ENCODE measurements around the gene CENPI. TPM values are rescaled to one million over a fixed set of nuclear protein-coding genes. Genes with fewer than 3 reads are reported as not detected.
A peak's percentile ranks its signal among the peaks of the same experiment; 100 is the strongest.
"Not testable (repeated sequence)": the region's sequence is repeated elsewhere in the genome, so short reads cannot be mapped to it uniquely, and the experiment has no call there.

Gene CENPI
- total RNA-seq: 1.3 TPM

DNA sequence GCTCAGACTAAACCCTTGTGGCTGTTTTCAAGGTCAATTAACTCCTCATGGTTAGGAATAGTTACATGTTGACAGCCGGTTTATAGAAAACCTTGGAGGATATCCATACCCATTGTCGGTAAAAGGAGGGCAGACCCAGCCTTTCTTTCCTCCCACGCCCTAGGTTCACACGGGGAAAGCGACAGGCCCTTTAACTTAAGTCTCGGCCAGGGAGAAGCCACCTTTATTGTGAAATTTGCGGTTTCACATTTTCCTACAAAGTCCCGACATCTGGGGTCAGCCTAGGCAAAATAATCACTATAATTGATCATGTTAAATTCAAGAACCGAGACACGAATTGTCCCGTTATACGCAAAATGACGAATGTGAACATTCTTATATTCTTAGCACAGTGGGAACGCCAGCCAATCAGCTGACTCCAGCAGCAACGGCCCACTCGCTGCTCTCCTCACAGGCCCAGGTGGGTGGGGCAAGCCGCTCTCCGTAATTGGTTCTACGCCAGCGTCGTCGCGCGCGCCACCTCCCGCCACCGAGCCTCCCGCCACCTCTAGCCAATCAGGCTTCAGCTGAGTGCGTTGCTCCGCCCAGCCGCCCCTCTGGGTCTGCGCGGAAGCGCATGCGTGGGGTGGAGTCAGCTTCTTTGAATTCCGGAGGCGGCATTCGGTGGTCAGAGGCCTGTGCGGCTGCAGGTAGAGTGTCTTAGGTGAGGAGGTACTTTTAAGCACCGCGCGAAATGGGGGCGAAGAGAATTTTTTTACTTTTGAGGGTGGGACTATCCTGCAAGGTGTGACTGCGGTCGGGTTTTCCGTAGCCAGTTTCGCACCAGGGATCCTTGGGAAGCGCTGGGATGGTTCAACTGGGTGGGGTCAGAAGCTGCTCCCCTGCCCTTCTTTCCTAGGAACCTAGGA lies at the start of gene CENPI:
Gene CENPI, plus strand, starts transcription at position 659 of the 908 bp plus-strand sequence. CDS start 2,867 bp downstream, outside the sequence.
- peak; percentile 94 for DNase-seq (ENCODE audit: low spot score)

DNA sequence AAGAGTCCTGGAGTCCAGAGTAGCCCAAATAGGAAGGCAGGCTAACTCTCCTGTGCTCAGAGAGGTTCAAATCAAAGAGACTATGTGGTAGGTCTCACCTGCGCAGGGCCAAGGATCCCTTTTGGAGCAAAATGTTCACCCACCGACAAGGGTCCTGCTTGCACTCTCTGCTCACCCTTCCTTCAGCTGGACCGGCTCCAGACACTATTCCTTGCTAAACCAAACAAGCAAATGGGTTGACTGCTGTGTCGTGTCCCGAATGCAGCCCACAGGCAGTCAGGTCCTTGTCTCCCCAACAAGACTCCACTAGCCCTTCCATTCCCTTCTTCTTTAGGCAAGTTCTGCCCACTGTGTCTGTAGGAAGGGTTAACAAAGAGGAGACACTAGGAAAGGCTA lies 46.9 kb upstream of the CENPI start:
- no peak for DNase-seq (ENCODE audit: low spot score)

GRCh38 chrX:101051549-101052302 lies 46.3 kb upstream of the CENPI start, which contains the start of gene TRMT2B:
TRMT2B (minus strand) TSS chrX:101052111; CDS start chrX:101042289, 9,822 bp downstream.
- peak; percentile 76 for DNase-seq (ENCODE audit: low spot score)

- not testable (repeated sequence) for DNase-seq (ENCODE audit: low spot score)
Measured at GRCh38 chrX:101056551-101056950, 41.5 kb upstream of the CENPI start.

- DNase-seq (ENCODE audit: low spot score): no peak
Measured at GRCh38 chrX:101057093-101057714, 40.8 kb upstream of the CENPI start.

GRCh38 chrX:101062176-101062575 lies 35.8 kb upstream of the CENPI start:
- no peak for DNase-seq (ENCODE audit: low spot score)

- DNase-seq (ENCODE audit: low spot score): no peak
Measured at GRCh38 chrX:101071582-101071981, 26.4 kb upstream of the CENPI start.

DNA sequence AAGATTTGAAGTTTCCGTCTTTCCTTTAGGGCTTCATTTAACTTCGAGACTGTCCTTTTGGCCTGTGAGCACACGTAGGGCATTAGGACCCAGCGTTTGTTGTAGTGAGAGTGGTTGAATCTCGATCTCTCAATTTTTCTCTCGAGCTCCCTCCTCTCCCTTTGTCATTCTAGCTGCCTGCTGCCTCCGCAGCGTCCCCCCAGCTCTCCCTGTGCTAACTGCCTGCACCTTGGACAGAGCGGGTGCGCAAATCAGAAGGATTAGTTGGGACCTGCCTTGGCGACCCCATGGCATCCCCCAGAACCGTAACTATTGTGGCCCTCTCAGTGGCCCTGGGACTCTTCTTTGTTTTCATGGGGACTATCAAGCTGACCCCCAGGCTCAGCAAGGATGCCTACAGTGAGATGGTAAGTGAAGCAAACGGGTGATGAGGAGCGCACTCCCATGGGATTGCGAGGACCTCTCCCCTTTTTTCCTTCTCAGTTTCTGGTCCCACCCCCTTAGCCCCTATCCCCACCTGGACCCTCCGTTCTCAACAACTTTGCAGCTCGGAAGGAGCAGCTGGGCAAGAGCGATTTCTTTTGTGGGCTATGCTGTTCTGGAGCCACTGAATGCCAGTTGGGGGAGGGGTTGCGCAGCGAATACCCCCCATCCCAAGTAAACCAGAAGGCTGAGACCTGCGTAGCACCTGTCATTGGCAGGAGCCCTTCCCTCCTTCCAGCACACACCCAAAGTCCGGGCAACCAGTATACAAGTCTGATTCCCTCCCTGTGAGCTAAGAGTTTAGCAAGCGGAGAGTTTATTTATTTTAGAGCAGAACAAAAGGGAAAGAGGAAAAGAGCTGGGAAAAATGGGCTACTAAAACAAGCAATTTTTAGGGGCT lies 19.0 kb upstream of the CENPI start, which contains the start of gene TMEM35A:
Gene TMEM35A, plus strand, starts transcription at position 164 of the 883 bp plus-strand sequence. Its CDS starts 124 bp downstream, at position 288.
- DNase-seq (ENCODE audit: low spot score): no peak

DNA sequence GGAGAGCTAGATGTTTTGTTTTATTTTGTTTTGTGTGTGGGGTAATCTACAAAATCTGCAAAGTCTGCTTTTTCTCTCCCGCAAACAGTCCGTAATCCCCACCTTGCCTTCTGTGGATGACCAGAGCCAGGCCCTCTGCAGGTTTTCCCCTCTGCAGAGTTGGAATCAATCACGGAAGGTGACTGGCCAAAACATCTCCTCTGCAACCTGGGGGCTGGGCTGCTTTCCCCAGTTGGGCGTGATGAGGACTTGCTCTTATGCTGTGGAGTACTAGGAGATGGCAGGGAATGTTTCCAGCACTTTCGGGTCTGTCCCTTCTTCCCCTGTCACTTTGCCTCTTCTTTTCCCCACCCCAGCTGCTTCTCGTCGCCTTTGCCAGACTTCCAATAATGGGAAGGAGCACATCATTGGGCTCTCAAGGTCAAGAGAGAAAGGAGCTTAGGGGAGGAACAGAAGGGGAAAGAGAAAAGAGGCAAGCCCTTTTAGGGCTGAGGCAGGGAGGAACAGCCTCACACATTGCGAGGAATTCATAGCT lies 18.2 kb upstream of the CENPI start:
- no peak for DNase-seq (ENCODE audit: low spot score)

DNA sequence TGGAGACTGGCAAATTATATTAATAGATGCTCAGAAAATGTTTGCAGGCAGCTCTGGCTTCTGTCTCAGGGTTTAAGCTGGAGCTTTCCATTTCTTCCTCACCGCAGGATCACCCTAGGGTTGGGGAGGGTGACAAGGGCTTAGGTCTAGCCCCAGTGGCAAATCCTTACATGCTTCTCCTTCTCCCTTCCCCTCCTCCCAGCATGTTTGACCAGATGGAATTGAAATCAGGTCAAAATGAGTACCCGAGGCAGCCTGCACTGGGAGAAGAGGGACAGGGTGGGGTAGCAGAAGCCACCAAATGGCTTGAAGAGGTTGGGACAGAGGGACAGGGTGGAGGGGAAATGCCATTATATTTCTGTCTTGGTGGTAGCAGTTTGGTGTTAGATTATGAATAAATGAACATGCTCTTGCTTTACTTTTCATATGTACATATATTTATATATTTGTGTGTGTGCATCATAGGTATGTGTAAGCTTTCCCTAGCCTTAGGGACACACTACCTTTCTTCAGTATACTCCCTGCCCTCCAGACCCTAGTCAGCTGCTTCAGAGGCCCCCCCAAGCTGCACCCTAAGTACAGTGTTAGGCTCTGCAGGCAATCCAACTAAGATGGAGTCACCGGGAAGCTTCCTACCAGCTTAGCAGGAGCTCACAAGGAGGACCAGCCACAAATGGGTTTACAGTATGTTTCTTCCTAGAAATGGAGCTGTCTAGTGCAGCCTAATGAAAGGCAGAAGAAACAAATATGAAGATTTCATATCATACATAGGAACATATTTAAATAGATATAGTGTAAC lies 17.5 kb upstream of the CENPI start:
- DNase-seq (ENCODE audit: low spot score): no peak

GRCh38 chrX:101081231-101081630 lies 16.8 kb upstream of the CENPI start:
- DNase-seq (ENCODE audit: low spot score): no peak

GRCh38 chrX:101091817-101092216 lies 6.2 kb upstream of the CENPI start:
- no peak for DNase-seq (ENCODE audit: low spot score)

- no peak for DNase-seq (ENCODE audit: low spot score)
Measured at GRCh38 chrX:101108284-101108683, 10.3 kb downstream of the CENPI start.

- DNase-seq (ENCODE audit: low spot score): no peak
Measured at GRCh38 chrX:101117701-101118100, 19.7 kb downstream of the CENPI start.

DNA sequence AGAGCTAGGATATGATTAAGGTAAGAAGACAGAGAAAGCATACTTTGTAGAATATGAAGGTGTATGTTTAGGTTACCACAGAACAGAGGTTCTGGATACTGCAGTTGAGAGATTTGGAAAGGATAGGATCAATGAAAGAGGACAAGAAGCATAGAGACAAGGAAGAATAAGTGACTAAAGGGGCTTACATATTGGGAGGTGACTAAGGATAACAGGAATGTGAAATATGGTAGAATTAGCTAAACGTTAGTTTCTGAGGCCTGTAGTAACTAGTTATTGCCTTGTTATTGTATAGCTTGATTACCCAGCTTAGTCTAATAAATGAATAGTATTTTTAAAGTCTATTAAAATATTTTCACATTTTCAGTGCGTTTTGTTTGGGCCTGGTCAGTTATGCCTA lies 38.2 kb downstream of the CENPI start:
- DNase-seq (ENCODE audit: low spot score): no peak

Other genes starting within 250 kb of the CENPI start
- not detected for gene NOX1, start 223.8 kb upstream of the CENPI start, total RNA-seq
- 0.26 TPM for gene XKRX, start 169.3 kb upstream of the CENPI start, total RNA-seq
- gene ARL13A, start 128.5 kb upstream of the CENPI start, total RNA-seq: not detected
- 26.8 TPM for gene TRMT2B, start 46.1 kb upstream of the CENPI start, total RNA-seq
- gene TMEM35A, start 19.3 kb upstream of the CENPI start, total RNA-seq: 4.0 TPM
- 0.29 TPM for gene DRP2, start 121.6 kb downstream of the CENPI start, total RNA-seq
- not detected for gene TAF7L, start 193.1 kb downstream of the CENPI start, total RNA-seq